Activated naive CD4-positive, alpha-beta T cell treated with anti-CD3 and anti-CD28 coated beads, Interleukin-2, amount 50 U/mL, for 24 hours (primary cell): Measurements from ENCODE around the gene MGAT3.
"Not testable (repeated sequence)": the region's sequence is repeated elsewhere in the genome, so short reads cannot be mapped to it uniquely, and the experiment has no call there.

Experiments used
- H3K27ac Mint-ChIP-seq: one replicate; pipeline ENCODE4 v1.8.0; 2021; ENCODE audit warnings: mild to moderate bottlenecking, mixed read lengths
- H3K27me3 Mint-ChIP-seq: one replicate; pipeline ENCODE4 v1.8.0; 2021; ENCODE audit warnings: mixed read lengths
- H3K36me3 Mint-ChIP-seq: one replicate; pipeline ENCODE4 v1.8.0; 2021; ENCODE audit warnings: mixed read lengths
- H3K4me1 Mint-ChIP-seq: one replicate; pipeline ENCODE4 v1.8.0; 2021; ENCODE audit warnings: mixed read lengths
- H3K4me3 Mint-ChIP-seq: one replicate; pipeline ENCODE4 v1.8.0; 2021; ENCODE audit warnings: mild to moderate bottlenecking, mixed read lengths
- H3K9me3 Mint-ChIP-seq: one replicate; pipeline ENCODE4 v1.8.0; 2021; ENCODE audit warnings: mixed read lengths

The MGAT3 gene, protein sequence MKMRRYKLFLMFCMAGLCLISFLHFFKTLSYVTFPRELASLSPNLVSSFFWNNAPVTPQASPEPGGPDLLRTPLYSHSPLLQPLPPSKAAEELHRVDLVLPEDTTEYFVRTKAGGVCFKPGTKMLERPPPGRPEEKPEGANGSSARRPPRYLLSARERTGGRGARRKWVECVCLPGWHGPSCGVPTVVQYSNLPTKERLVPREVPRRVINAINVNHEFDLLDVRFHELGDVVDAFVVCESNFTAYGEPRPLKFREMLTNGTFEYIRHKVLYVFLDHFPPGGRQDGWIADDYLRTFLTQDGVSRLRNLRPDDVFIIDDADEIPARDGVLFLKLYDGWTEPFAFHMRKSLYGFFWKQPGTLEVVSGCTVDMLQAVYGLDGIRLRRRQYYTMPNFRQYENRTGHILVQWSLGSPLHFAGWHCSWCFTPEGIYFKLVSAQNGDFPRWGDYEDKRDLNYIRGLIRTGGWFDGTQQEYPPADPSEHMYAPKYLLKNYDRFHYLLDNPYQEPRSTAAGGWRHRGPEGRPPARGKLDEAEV

DNA sequence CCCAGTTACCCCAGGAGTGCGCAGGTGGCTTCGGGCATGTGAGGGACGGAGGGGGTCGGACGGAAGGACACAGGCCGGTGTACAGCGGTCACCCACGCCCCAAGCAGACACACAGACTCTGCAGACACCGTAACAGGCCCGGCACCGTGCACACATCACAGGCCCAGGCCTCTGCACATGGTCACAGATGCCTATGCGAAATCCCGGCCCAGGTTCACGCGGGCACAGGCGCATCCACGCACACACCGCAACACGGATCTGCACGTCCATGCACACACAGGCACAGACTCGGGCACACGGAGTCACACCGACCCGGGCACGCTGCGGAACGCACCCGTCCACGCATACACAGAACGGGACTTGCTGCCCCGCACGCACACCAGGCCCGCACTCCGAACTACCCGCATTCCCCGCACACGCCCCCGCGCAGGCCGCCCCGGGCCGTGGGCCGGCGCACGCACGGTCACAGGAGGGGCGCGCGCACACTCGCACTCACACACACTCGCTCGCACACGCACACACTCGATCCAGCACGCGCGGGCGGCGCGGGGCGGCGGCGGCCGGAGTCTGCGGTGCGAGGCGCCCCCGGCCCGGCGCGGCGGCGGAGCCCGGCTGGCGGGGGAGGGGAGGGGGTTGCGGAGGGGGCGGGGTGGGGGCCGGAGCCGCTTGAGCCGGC lies at the start of gene MGAT3:
TSS of gene MGAT3 (plus strand) at position 491 of the 676 bp plus-strand sequence. CDS start 30,336 bp downstream, outside the sequence.
- H3K27ac Mint-ChIP-seq, result peak within 1 kb of the TSS; percentile 30

DNA sequence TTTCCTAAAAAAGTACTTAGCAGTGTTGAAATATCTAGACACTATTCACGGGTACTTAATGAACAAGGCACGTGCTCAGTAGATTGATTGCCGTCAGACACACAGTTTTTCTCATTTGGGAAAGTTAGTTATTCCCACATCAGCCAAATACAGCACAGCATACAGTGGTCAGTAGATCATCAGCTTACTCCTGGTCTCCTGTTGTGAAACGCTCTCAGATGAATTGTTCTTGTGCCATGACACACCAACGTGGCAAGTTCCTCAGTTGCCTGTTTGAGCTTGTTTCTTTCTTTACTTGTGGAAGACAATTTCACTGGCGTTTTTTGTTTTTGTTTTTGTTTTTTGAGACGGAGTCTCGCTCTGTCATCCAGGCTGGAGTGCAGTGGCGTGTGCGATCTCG lies 48.6 kb upstream of the MGAT3 start:
- peaks cover 10% of the 10 kb centered on the region for H3K36me3 Mint-ChIP-seq
- no peak overlapping the region for H3K4me3 Mint-ChIP-seq
- H3K9me3 Mint-ChIP-seq, result no peaks in the 10 kb centered on the region
- no peak overlapping the region for H3K27ac Mint-ChIP-seq
- peaks cover 76% of the 10 kb centered on the region for H3K4me1 Mint-ChIP-seq
- no peaks in the 10 kb centered on the region for H3K27me3 Mint-ChIP-seq

More for the DNA sequence above, at the start of gene MGAT3:
- no peaks in the 10 kb centered on the region for H3K9me3 Mint-ChIP-seq
- peaks cover 17% of the 10 kb centered on the region for H3K4me1 Mint-ChIP-seq
- peak within 1 kb of the TSS; percentile 75 for H3K4me3 Mint-ChIP-seq
- peaks cover 21% of the 10 kb centered on the region for H3K27me3 Mint-ChIP-seq
- peaks cover 2% of the 10 kb centered on the region for H3K36me3 Mint-ChIP-seq

- Mint-ChIP-seq H3K36me3 (peaks cover 7% of the 10 kb centered on the region), H3K27ac (no peak overlapping the region), H3K9me3 (no peaks in the 10 kb centered on the region), H3K4me1 (peaks cover 78% of the 10 kb centered on the region), H3K4me3 (no peak overlapping the region), H3K27me3 (no peaks in the 10 kb centered on the region)
Observed at GRCh38 chr22:39408807-39409206, 48.0 kb upstream of the MGAT3 start.

GRCh38 chr22:39409516-39410029 lies 47.2 kb upstream of the MGAT3 start:
- Mint-ChIP-seq H3K27ac (no peak overlapping the region), H3K9me3 (no peaks in the 10 kb centered on the region), H3K4me1 (peaks cover 78% of the 10 kb centered on the region), H3K36me3 (peaks cover 5% of the 10 kb centered on the region), H3K4me3 (no peak overlapping the region), H3K27me3 (no peaks in the 10 kb centered on the region)

GRCh38 chr22:39410264-39410663 lies 46.5 kb upstream of the MGAT3 start:
- Mint-ChIP-seq H3K9me3 (no peaks in the 10 kb centered on the region), H3K4me3 (no peak overlapping the region), H3K4me1 (peaks cover 79% of the 10 kb centered on the region), H3K27me3 (no peaks in the 10 kb centered on the region), H3K27ac (no peak overlapping the region), H3K36me3 (peaks cover 5% of the 10 kb centered on the region)

GRCh38 chr22:39411828-39412365 lies 44.9 kb upstream of the MGAT3 start:
- H3K27ac Mint-ChIP-seq, result peak overlapping the region; percentile 68
- not testable (repeated sequence) for H3K36me3 Mint-ChIP-seq, H3K27me3 Mint-ChIP-seq, H3K9me3 Mint-ChIP-seq
- peaks cover 82% of the 10 kb centered on the region for H3K4me1 Mint-ChIP-seq
- H3K4me3 Mint-ChIP-seq, result peak overlapping the region; percentile 68

- H3K4me3 Mint-ChIP-seq, H3K27me3 Mint-ChIP-seq, H3K9me3 Mint-ChIP-seq, H3K36me3 Mint-ChIP-seq: not testable (repeated sequence)
- Mint-ChIP-seq H3K27ac (peak overlapping the region; percentile 17), H3K4me1 (peaks cover 79% of the 10 kb centered on the region)
Observed at GRCh38 chr22:39413204-39413603, 43.6 kb upstream of the MGAT3 start.

GRCh38 chr22:39414377-39414776 lies 42.4 kb upstream of the MGAT3 start:
- peak overlapping the region; percentile 57 for H3K27ac Mint-ChIP-seq
- peaks cover 71% of the 10 kb centered on the region for H3K4me1 Mint-ChIP-seq

DNA sequence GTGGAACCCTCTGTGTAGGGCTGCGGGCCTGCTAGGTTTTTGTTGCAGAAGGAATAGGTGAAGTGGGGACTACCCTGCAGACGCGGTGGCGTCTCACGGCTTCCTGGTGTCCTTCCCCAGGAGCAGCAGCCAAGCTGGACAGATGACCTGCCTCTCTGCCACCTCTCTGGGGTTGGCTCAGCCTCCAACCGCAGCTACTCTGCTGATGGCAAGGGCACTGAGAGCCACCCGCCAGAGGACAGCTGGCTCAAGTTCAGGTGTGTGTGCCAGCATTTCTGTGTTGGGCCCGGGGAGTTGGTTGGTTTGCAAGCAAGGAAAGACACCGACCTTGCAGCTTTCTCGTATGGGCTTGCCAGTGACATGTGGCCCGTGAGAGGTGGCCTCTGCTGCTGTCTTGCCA lies 41.9 kb upstream of the MGAT3 start:
- no peaks in the 10 kb centered on the region for H3K27me3 Mint-ChIP-seq
- peaks cover 66% of the 10 kb centered on the region for H3K4me1 Mint-ChIP-seq
- H3K9me3 Mint-ChIP-seq, result no peaks in the 10 kb centered on the region
- H3K4me3 Mint-ChIP-seq, result peak overlapping the region; percentile 30
- H3K36me3 Mint-ChIP-seq, result peaks cover 3% of the 10 kb centered on the region
- peak overlapping the region; percentile 57 for H3K27ac Mint-ChIP-seq

More at GRCh38 chr22:39414377-39414776, 42.4 kb upstream of the MGAT3 start:
- Mint-ChIP-seq H3K4me3 (peak overlapping the region; percentile 41), H3K36me3 (peaks cover 3% of the 10 kb centered on the region), H3K27me3 (no peaks in the 10 kb centered on the region), H3K9me3 (no peaks in the 10 kb centered on the region)

- no peaks in the 10 kb centered on the region for H3K9me3 Mint-ChIP-seq
- H3K27me3 Mint-ChIP-seq, result no peaks in the 10 kb centered on the region
- no peak overlapping the region for H3K4me3 Mint-ChIP-seq
- H3K4me1 Mint-ChIP-seq, result peaks cover 62% of the 10 kb centered on the region
- no peak overlapping the region for H3K27ac Mint-ChIP-seq
- peaks cover 3% of the 10 kb centered on the region for H3K36me3 Mint-ChIP-seq
Observed at GRCh38 chr22:39415506-39415905, 41.3 kb upstream of the MGAT3 start.

DNA sequence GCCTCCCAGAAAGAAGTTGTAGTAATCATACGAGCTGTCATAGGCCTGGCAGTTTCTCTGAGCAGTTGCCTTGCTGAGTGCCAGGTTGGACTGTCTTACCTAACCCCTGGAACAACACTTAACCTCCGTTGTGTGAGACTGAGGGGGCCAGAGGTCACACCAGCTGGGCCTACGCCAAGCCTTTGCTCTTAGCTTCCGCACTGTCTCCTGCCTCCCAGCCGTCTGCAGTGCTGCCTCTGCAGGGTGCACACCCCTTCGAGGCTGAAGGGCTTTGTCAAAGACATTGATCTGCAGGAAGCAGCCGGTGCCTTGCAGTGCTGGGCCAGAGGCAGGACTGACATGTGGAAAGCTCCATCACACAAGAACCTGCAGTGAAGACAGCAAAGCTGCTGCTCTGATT lies 40.5 kb upstream of the MGAT3 start:
- Mint-ChIP-seq H3K4me1 (peaks cover 57% of the 10 kb centered on the region), H3K27ac (peak overlapping the region; percentile 12), H3K36me3 (peaks cover 4% of the 10 kb centered on the region)

GRCh38 chr22:39417641-39418040 lies 39.2 kb upstream of the MGAT3 start:
- Mint-ChIP-seq H3K4me1 (peaks cover 44% of the 10 kb centered on the region), H3K27ac (no peak overlapping the region), H3K36me3 (peaks cover 7% of the 10 kb centered on the region), H3K9me3 (no peaks in the 10 kb centered on the region), H3K4me3 (no peak overlapping the region), H3K27me3 (no peaks in the 10 kb centered on the region)

More for the DNA sequence above, 40.5 kb upstream of the MGAT3 start:
- no peaks in the 10 kb centered on the region for H3K27me3 Mint-ChIP-seq
- no peaks in the 10 kb centered on the region for H3K9me3 Mint-ChIP-seq
- H3K4me3 Mint-ChIP-seq, result peak overlapping the region; percentile 11

- Mint-ChIP-seq H3K27me3 (no peaks in the 10 kb centered on the region), H3K4me3 (no peak overlapping the region), H3K36me3 (peaks cover 7% of the 10 kb centered on the region), H3K27ac (no peak overlapping the region), H3K4me1 (peaks cover 36% of the 10 kb centered on the region), H3K9me3 (no peaks in the 10 kb centered on the region)
Observed at GRCh38 chr22:39418696-39419095, 38.1 kb upstream of the MGAT3 start.

- H3K36me3 Mint-ChIP-seq, result peaks cover 10% of the 10 kb centered on the region
- no peaks in the 10 kb centered on the region for H3K9me3 Mint-ChIP-seq
- peaks cover 32% of the 10 kb centered on the region for H3K4me1 Mint-ChIP-seq
- no peak overlapping the region for H3K27ac Mint-ChIP-seq
- H3K27me3 Mint-ChIP-seq, result no peaks in the 10 kb centered on the region
- no peak overlapping the region for H3K4me3 Mint-ChIP-seq
Observed at GRCh38 chr22:39419096-39419495, 37.7 kb upstream of the MGAT3 start.

DNA sequence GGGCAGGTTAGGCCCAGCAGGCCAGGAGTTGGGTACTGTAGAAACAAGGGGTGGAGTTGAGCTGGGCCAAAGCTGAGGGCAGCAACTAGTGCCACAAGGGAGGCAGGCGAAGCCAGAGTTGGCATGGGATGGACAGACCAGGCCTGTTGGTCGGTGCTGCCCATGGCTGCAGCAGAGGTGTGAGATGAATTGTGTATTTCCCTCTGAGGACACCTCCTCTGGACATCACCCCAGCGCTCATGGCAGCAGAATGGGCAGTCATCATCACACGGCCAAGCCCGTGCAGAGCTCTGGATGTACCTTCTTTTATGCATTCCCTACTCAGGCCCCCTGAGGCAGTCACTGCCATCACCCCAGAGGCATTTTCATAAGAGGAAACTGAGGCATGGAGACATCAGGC lies 36.9 kb upstream of the MGAT3 start:
- H3K27ac Mint-ChIP-seq, result no peak overlapping the region
- no peak overlapping the region for H3K4me3 Mint-ChIP-seq
- H3K9me3 Mint-ChIP-seq, result no peaks in the 10 kb centered on the region
- peaks cover 24% of the 10 kb centered on the region for H3K4me1 Mint-ChIP-seq
- peaks cover 11% of the 10 kb centered on the region for H3K36me3 Mint-ChIP-seq
- H3K27me3 Mint-ChIP-seq, result no peaks in the 10 kb centered on the region
